Measurements from ENCODE around the gene UNC79.
"Not testable (repeated sequence)": the region's sequence is repeated elsewhere in the genome, so short reads cannot be mapped to it uniquely, and the experiment has no call there.

Gene UNC79

GRCh38 chr14:93430315-93431035 is at the start of gene UNC79:
TSS of gene UNC79 (plus strand) at chr14:93430939. CDS start at chr14:93431030, 91 bp downstream.
- no peak for DNase-seq

- DNase-seq = no peak
Measured at GRCh38 chr14:93381644-93382043, 49.1 kb upstream of the UNC79 start.

DNA sequence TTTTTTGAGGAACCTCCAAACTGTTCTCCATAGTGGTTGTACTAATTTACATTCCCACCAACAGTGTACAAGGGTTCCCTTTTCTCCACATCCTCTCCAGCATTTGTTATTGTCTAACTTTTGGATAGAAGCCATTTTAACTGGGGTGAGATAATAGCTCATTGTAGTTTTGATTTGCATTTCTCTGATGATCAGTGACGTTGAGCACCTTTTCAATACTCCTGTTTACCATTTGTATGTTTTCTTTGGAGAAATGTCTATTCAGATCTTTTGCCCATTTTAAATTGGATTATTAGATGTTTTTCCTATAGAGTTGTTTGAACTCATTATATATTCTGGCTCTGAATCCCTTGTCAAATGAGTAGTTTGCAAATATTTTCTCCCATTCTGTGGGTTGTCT is 46.5 kb upstream of the UNC79 start:
- DNase-seq = not testable (repeated sequence)

GRCh38 chr14:93395231-93395630 is 35.5 kb upstream of the UNC79 start:
- no peak for DNase-seq

DNA sequence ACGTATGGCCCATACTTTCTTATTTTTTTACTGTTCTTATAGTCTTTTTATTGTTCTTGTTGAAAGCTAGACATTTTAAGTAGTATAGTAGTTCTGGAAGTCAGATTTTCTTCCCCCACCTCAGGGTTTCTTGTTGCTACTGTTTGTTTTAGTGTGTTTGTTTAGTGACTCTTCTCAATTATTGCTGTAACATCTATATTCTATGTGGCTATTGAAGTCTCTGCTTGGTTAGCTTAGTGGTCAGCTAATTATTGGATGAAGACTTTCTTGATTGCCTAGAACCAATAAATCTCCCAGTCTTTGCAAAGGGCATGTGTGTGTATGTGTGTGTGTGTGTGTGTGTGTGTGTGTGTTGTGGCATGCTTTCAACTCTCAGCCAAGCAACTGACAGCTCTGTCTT is 34.3 kb upstream of the UNC79 start:
- DNase-seq = no peak

DNA sequence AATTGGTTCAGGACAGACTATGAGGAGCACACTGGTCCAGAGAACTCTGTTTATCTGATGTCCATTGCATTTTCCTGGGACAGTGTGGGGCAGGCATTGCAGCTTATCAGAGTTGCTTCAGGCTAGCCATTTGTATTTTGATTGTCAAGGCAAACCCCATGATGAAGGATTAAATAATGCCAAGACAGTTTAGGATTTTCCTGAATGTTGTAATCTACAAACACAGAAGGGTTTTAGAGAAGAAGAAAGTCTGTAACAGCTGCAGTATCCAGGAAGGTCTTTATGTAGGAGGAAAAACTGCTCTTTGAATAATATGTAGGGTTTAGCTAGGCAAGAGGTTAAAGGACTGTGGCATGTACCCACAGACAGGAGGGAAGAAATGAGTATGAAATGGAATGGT is 32.2 kb upstream of the UNC79 start:
- DNase-seq = no peak

GRCh38 chr14:93402951-93403350 is 27.8 kb upstream of the UNC79 start:
- DNase-seq = no peak

GRCh38 chr14:93410021-93410420 is 20.7 kb upstream of the UNC79 start:
- no peak for DNase-seq

DNA sequence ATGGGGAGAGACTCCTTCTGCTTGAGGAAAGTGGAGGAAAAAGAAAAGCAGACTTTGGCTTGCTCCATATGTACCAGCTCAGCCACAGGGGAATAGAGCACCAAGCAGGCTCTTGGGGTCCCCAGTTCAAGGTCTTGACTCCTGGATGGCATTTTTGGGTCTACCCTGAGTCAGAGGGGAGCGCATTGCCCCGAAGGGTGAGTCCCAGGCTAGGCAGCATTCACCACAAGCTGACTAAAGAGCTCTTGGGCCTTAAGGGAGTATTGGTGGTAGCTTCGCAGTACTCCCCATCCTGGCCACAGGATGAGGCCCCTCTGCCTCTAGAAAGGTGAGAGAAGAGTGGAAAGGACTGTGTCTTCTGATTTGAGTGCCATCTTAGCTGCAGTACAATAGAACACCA is 19.8 kb upstream of the UNC79 start:
- no peak for DNase-seq

DNA sequence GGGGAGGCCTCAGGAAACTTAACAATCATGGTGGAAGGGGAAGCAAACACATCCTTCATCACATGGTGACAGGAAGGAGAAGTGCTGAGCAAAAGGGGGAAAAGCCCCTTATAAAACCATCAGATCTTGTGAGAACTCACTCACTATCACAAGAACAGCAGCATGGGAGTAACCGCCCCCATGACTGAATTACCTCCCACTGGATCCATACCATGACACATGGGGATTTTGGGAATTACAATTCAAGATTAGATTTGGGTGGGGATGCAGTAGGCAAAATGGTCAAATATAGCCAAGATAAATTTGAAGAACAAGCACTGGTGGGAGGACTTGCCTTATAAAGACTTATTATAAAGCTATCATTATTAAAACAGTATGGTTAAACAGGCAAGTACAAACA is 5.6 kb upstream of the UNC79 start:
- not testable (repeated sequence) for DNase-seq

DNA sequence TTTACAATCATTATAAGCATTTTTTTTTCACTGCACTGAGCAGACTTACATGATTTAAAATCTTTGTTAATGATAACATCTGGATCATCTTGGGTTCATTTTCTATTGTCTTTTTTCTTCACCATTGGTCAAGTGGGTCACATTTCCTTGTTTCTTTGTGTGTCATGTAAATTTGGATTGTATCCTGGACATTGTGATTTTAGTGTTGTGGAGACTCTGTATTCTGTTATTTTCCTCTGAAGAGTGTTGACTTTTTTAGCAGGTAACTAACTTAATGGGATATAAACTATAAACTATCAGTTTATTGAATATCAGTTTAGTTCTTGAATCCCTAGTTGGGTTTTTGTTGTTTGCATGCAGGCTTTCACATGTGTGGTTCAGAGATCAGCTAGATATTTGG is 4.0 kb upstream of the UNC79 start:
- DNase-seq = no peak

GRCh38 chr14:93431036-93431670 is 414 bp downstream of the UNC79 start:
- no peak for DNase-seq

- DNase-seq = no peak
Measured at GRCh38 chr14:93454224-93454623, 23.5 kb downstream of the UNC79 start.

DNA sequence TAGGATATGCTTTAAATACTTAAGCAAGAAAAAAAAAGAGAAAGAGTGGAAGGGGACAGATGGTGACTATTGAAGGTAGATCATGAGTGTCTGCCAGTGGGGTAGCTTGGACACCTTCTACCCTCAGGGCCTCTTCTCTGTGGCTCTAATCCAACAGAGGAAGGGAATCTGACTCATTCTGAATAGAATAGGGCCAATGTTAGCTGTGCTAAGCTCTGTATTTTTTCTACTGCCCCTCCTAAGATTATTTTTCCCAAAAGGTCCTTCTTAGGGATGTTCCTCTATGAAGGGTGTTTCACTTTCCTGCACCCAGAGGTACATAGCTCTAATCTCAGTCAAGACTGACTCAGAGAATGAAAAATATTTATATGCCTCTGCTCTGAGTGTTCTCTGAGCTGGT is 25.6 kb downstream of the UNC79 start:
- DNase-seq = no peak

DNA sequence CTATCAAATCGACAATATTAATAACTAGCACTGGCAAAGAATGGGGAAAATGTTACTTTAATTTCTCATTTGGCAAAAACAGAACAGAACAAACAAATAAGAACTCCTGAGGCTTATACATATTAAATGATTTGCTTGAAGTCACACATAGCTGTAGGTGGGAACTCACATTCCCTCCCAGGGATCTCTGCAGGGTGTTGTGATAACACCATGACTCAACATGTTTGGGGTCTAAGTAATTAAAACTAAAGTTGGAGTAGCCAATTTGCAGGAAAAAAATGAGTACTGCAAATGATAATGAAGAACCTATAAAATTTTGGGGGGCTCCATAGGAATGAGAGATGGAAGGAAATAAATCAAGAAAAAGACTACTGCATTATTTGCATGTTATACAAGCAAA is 27.5 kb downstream of the UNC79 start:
- no peak for DNase-seq

DNA sequence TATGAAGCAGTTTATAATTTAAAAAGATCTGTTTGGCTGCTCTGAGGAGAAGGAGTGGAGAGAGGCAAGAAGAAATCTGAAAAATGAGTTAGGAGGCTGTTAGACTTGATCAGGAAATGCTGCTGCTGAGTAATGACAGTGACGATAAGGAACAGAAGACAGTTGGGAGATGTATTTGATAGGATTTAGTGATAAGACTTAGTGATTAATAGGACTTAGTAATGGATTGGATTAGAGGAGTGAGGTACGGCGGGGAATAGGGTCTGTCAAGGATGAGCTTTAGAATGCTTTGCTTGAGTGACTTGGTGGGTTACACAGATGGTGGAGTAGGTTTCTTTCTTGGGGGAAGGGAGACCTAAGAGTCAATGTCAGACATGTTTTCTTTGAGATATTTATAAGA is 31.7 kb downstream of the UNC79 start:
- no peak for DNase-seq

GRCh38 chr14:93464271-93464670 is 33.5 kb downstream of the UNC79 start:
- no peak for DNase-seq

DNA sequence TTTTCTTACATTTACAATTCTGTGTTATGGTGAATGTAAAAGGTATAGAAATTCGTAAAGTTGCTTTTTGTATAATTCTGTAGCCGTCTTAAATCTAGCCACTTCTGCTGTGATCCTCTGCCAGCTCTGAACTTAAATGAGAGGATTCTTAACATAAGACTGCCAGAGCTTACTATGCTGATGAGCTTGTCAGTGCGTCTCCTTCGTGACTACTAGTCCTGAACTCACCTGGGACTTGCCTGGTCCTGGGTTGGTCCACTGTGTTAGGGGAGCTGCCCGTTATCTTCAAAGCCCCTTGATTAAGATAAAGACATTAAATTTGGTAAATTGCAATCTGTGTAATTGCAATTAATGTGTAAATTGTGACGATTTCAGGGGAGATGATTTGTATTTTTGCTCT is 44.7 kb downstream of the UNC79 start:
- no peak for DNase-seq

DNA sequence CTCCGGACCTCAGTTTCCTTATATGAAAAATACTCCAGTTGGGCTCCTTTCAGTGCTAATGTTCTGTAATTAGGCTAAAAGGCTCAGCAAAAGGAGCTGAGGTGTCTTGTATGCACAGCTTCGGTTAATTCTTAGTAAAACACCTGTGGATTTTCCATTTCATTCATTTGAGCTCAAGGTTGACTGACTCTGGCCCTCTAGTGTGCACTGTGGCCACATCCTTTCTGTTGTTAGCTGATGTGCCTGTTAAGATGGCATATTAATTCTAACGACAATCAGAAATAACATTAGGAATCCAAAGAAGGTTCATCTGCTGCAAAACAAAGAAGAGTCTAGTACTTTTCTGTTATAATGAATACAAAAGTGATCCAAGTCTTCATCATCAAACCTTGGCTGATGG is 45.6 kb downstream of the UNC79 start:
- DNase-seq = no peak

DNA sequence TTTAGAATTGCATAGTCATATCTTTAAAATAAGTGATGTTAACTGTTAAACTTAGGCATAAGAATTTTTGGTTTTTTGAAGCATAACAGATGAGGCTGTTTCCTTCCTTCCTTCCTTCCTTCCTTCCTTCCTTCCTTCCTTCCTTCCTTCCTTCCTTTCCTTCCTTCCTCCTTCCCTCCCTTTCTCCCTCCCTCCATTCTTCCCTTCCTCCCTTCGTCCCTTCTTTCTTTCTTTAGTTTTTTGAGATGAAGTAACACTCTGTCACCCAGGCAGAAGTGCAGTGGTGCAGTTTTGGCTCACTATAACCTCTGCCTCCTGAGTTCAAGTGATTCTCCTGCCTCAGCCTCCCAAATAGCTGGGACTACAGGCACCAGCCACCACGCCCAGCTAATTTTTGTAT is 48.3 kb downstream of the UNC79 start:
- not testable (repeated sequence) for DNase-seq

DNA sequence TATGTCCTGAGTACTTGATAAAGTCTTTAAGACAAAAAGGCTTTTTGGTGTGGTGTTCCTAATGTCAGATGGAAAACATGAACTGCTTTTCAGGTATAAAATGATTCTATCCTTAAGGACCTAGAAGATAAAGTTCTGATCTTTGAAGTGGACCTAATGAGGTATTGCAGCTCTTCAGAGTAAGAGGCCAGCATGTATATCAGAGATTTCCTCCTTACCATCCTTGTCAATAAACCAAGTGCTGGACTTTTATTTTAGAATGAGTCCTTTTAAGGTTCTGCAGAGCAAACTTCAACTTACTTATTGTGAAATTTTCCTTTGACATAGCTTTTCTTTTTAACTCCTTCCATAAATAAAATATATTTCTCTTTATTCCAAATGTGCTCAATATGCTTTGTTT is 50.1 kb downstream of the UNC79 start:
- DNase-seq = no peak

DNA sequence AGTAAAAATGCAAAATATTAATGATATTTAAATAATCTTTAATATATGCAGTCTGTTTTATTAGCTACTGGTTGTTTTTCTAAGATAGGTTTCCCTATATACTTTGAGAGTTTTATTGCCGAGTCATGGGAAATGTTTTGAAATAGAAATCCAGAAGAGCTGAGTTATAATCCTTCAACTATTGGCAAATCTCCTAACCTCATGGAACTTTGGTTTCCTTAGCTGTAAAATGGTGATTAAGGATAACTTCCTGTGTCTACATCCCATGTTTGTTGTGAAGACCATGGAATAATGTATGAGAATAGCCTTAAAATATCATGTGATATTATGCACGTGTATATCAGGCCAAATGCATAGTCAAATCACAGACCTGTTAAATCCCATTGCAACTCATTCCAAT is 51.0 kb downstream of the UNC79 start:
- DNase-seq = no peak

GRCh38 chr14:93490001-93490400 is 59.3 kb downstream of the UNC79 start:
- no peak for DNase-seq

DNA sequence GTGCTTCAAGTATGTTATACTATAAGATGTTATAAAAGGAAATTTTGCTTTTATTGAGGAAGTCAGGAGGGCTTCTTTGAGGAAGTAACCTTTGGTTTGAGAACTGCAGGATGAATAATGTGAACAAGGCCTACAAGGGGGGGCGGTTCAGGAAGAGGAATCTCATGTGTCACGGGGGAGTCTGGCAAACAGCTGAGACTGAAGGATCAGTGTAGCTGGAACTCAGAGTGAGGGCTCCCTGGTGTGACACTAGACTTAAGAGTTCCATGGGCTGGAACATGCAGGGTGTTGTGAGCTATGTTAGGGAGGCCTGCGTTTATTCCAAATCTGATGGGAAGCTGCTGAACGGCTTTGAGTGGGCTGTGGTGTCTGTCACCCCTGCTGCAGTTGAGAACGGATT is 62.3 kb downstream of the UNC79 start:
- DNase-seq = no peak

GRCh38 chr14:93493622-93494021 is 62.9 kb downstream of the UNC79 start:
- not testable (repeated sequence) for DNase-seq
